22Rv1 (cell line): ENCODE data around the gene HTR4.
"Not testable (repeated sequence)": the region's sequence is repeated elsewhere in the genome, so short reads cannot be mapped to it uniquely, and the experiment has no call there.

Experiments used
- H3K27ac ChIP-seq: fragments of 450-650 bp; 2 replicates; pipeline ENCODE4 v1.5.1; 2017
- ZFX ChIP-seq: fragments of 450-650 bp; IDR thresholded peaks from 2 replicates; pipeline ENCODE4 v1.6.1; 2017; ENCODE audit warnings: antibody characterized with exemption, borderline replicate concordance
- TF ChIP-seq, protein P1 (sequence below): fragments of 450-650 bp; IDR thresholded peaks from 2 replicates; pipeline ENCODE4 v1.5.1; 2017; ENCODE audit warnings: mild to moderate bottlenecking

The HTR4 gene

DNA sequence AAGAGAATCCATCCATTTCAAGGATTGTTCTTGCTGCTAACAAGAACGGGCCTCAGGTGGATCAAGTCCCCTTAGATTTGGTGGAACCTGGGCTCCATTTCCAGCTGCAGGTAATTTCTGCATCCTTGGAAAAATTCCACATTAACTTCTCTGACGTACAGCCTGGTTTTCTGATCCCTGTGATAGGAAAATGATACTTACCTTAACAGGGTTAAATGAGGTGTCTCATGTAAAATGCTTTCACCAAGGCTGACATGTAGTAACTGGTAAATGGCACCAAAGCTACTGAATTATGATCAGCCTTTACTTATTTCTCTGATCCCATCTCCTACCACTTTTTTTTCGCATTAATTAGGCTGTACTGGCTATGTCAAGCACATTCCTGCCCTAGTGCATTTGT lies 176.9 kb downstream of the HTR4 start:
- H3K27ac ChIP-seq = no peak overlapping the region
- TF ChIP-seq ZFX = no peak
- TF ChIP-seq, protein P1, sequence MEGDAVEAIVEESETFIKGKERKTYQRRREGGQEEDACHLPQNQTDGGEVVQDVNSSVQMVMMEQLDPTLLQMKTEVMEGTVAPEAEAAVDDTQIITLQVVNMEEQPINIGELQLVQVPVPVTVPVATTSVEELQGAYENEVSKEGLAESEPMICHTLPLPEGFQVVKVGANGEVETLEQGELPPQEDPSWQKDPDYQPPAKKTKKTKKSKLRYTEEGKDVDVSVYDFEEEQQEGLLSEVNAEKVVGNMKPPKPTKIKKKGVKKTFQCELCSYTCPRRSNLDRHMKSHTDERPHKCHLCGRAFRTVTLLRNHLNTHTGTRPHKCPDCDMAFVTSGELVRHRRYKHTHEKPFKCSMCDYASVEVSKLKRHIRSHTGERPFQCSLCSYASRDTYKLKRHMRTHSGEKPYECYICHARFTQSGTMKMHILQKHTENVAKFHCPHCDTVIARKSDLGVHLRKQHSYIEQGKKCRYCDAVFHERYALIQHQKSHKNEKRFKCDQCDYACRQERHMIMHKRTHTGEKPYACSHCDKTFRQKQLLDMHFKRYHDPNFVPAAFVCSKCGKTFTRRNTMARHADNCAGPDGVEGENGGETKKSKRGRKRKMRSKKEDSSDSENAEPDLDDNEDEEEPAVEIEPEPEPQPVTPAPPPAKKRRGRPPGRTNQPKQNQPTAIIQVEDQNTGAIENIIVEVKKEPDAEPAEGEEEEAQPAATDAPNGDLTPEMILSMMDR = no peak

DNA sequence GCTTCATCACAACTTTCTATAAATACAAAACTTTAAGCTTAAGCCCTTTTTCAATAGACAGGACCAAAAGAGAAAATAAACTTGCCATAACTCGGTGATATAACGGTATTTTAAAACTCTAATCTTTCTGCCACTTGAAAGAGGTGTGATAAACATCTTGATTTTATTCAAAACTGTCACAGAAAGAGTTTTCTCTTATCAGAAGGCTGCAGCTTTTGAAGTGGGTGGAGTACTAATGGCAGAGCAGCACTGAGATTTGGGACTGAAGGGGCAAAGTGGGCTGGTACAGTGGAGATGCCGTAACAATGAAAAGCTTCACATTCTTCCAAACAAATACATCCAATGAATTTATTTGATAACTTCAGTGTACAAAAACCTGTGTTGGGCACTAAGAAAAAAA lies 178.0 kb downstream of the HTR4 start:
- no peak overlapping the region for H3K27ac ChIP-seq
- no peak for TF ChIP-seq ZFX

DNA sequence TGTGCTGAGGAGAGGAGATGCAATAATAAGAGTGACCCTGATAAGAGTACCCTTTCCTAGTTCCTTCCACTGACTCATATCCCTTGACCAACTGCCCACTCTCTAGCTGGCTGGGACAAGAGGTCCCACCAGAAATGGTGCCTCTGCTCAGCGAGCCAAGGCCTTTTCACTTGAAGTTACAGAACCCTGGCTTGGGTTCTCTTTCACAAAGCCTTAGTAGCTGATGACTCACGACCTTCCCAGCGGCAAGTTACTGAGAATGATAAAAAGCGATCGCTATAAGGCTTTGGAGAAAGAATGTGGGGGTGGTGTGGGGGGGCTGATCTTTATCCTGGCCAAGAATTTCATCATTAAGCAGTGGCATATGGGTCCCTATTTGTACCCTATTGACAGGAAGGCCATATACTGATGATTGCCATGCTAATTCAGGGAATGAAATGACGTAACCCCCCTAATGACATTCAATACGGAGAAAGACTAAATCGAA lies 180.3 kb downstream of the HTR4 start:
- H3K27ac ChIP-seq = no peak overlapping the region
- no peak for TF ChIP-seq ZFX
- TF ChIP-seq, protein P1 = no peak

DNA sequence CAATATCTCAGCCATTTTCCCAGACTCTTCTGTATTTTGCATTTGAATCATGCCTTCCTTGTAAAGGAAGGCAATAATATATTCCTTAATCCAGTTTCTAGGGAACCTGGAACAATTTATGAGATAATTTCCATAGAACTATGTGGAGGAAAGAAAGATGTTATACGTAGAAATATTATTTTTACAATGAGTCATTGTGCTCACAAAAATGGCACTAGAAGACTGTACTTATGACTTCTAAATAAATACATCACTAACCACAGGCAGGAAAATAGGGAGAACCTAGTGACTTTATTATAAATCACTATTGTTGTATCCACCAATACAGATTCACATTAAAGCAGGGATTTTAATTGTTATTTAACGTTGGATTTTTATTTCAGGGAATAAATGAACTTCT lies 182.9 kb downstream of the HTR4 start:
- no peak for TF ChIP-seq ZFX
- H3K27ac ChIP-seq = no peak overlapping the region

DNA sequence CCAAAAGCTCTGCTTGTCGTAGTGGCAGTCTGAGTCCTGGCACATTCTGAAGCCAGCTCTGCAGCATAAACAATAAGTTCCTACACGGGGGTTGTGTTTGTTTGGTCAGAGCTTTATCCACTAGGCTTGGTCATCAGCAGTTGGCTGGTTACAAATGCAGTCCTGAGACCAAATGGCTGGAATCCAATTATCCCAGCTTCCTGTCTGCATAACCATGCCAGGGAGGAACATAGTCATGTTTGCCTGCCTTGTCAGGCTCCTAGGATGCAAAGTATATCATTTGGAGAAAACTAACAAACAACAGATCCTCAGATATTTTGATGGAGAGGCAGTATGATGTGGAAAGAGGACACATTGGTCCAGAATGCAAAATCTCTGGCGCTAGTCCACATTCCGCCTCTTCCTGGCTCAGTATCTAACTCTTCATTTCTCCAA lies 184.8 kb downstream of the HTR4 start:
- TF ChIP-seq ZFX = no peak
- TF ChIP-seq, protein P1 = no peak
- H3K27ac ChIP-seq = no peak overlapping the region

DNA sequence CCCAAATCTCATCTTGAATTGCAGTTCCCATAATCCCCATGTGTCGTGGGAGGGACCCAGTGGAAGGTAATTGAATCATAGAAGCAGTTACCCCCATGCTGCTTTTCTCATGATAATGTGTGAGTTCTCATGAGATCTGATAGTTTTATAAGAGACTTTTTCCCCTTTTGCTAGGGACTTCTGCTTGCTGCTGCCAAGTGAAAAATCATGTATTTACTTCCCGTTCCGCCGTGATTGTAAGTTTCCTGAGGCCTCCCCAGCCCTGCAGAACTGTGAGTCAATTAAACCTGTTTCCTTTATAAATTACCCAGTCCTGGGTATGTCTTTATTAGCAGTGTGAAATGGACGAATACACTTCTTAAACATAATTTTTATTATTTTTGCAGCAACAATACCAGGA lies 185.6 kb downstream of the HTR4 start:
- H3K27ac ChIP-seq = not testable (repeated sequence)

DNA sequence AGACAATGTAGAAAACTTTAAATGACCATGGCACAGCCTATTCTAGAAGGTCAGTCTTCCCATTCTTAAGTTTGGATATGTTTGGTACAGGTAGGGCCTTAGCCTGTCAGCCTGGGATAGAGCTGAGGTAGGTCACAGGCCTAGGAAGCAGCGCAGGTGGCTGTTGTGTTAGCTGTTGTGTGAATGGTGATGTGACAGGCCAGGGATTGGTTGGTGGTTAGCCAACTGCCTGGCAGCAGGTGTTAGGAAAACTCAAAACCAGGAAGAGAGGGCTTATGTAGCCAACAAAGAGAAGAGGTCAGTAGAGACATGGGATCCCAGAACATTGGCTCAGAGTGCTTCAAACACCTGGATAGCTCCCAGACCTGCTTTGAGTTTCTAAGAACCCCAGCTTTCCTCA lies 186.4 kb downstream of the HTR4 start:
- TF ChIP-seq, protein P1 = no peak
- no peak for TF ChIP-seq ZFX
- H3K27ac ChIP-seq = no peak overlapping the region

DNA sequence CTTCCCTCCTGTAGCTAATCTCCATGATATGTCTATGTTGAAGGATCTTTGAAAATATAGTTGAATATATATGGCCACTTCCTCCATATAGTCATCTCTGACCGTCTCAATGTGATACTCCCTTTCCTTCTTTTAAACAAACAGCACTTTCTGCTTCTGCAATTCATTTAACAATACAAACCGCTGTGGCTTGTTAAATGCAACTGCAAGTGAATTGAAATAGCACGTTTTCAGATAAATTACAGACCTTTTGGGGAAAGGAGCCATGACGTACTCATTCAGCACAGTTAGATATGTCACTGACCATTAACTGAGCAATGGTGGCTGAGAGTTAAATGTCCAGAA lies 188.1 kb downstream of the HTR4 start:
- no peak overlapping the region for H3K27ac ChIP-seq
- TF ChIP-seq, protein P1 = no peak
- TF ChIP-seq ZFX = no peak

DNA sequence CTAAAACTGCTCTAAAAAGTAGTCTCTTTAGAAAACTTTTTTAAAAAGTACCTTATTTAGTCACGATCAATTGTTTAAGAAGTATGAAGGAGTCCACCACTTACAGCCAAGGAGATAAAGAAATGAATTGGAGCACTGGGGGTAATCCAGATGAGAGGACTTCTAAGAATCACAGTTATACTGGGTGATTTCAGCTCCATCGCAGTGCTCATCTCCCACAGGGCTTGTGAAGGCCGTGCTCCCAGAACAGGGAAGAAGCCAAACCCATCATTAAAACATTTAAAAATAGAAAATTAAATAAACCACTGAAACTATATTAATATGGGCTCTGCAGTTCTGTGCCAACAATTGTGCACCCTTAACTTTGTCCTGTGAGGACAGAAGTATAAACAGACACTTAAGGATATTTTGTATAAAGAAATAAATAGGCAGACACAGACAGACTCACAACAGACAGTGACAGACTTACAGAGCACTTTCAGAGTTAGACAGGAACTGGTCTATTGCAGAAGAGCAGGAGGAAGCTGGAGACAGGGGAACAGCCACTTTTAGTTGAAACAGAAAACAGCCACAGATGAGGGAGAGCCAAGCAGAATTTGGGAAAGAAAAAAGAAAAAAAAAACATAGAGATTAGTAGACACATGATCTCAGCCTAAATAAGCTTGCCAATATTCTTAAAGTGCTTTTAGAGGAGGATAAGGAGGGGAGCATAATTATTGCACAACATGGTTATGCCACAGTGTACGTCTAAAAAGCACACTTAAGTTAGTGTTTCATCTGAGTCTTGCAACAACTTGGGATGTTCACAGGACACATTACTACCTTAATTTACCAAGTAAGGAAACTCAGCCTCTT lies 188.7 kb downstream of the HTR4 start:
- TF ChIP-seq, protein P1 = no peak
- TF ChIP-seq ZFX = no peak
- H3K27ac ChIP-seq = no peak overlapping the region
